GM12878 (cell line): Measurements from ENCODE around the gene THRB. TPM values are rescaled to one million over a fixed set of nuclear protein-coding genes. Genes with fewer than 3 reads are reported as not detected.

ENCODE experiments used
- ATF2 ChIP-seq: IDR thresholded peaks from 2 replicates; pipeline ENCODE4 v1.6.1; 2012; ENCODE audit warnings: low read length, inconsistent platforms
- GABPA ChIP-seq: IDR thresholded peaks from 2 replicates; pipeline ENCODE4 v1.6.1; 2014; ENCODE audit warnings: antibody characterized with exemption, low read depth, mild to moderate bottlenecking, inconsistent platforms
- IRF4 ChIP-seq: IDR thresholded peaks from 2 replicates; pipeline ENCODE4 v1.6.1; 2011; ENCODE audit warnings: low read depth, low read length
- KAT2A ChIP-seq: conservative IDR thresholded peaks from 2 replicates; pipeline ENCODE4 v1.6.1; 2011; ENCODE audit warnings: low read depth, low read length; ENCODE audit not compliant: control insufficient read depth
- KDM1A ChIP-seq: fragments of 200-600 bp; sonication (generic); IDR thresholded peaks from 2 replicates; pipeline ENCODE4 v1.6.1; 2016; ENCODE audit warnings: borderline replicate concordance
- MLLT1 ChIP-seq: fragments of 450-650 bp; IDR thresholded peaks from 2 replicates; pipeline ENCODE4 v1.6.1; 2016; ENCODE audit warnings: mild to moderate bottlenecking
- NFYA ChIP-seq: IDR thresholded peaks from 2 replicates; pipeline ENCODE4 v1.6.1; 2011; ENCODE audit warnings: low read depth, mild to moderate bottlenecking, low read length, improper control_type of control experiment, borderline replicate concordance
- RELB ChIP-seq: fragments of 450-650 bp; IDR thresholded peaks from 2 replicates; pipeline ENCODE4 v1.6.1; 2017; ENCODE audit warnings: low read depth, mild to moderate bottlenecking, moderate library complexity
- TARDBP ChIP-seq: IDR thresholded peaks from 2 replicates; pipeline ENCODE4 v1.6.1; 2016; ENCODE audit warnings: borderline replicate concordance
- ZNF207 ChIP-seq: fragments of 450-650 bp; IDR thresholded peaks from 2 replicates; pipeline ENCODE4 v1.6.1; 2014; ENCODE audit warnings: antibody characterized with exemption, mild to moderate bottlenecking, borderline replicate concordance
- polyA plus RNA-seq, 11 experiments: library from polyadenylated mRNA; depleted of rRNA in 4 of 11; unstranded in 6 of 11; stranded (reverse) in 5 of 11; fragments of >200 nt; fragmentation: Nextera tagmentation in 4 of 11; fragmentation: Illumina TruSeq in 1 of 11; extraction: Ambion mirVana in 4 of 11; extraction: Trizol in 1 of 11; gene quantifications; 1 replicate in 1 of 11; 2 replicates in 10 of 11; pipeline versions ENCODE4 v1.2.1 to v1.2.3, GENCODE V29; 2011 to 2016; ENCODE audit warnings: inconsistent platforms in 2 of 11, missing spikeins in 2 of 11, low read depth in 1 of 11
- total RNA-seq, 4 experiments: library from RNA; depleted of rRNA in 3 of 4; stranded (reverse); fragments of >200 nt in 3 of 4; fragmentation: Illumina TruSeq in 1 of 4; extraction: Trizol in 1 of 4; gene quantifications; 2 replicates each; pipeline versions ENCODE4 v1.2.1 to v1.2.3, GENCODE V29; 2013 to 2021

The THRB gene
- total and polyA plus RNA-seq, 10 of the 15 experiments (the other 5 are each of a cell fraction or from before 2014, with no cell fraction given): 0.05 TPM; not detected in 9

GRCh38 chr3:24288496-24289236 lies 206.0 kb downstream of the THRB start (continued):
- no peak for TF ChIP-seq MLLT1
- TF ChIP-seq ATF2: no peak
- no peak for TF ChIP-seq ZNF207
- no peak for TF ChIP-seq RELB
- TF ChIP-seq TARDBP: no peak
- TF ChIP-seq NFYA: no peak
- TF ChIP-seq IRF4: no peak
- TF ChIP-seq KDM1A: no peak
- TF ChIP-seq GABPA: no peak
- TF ChIP-seq KAT2A: no peak
